Naive thymus-derived CD8-positive, alpha-beta T cell (primary cell): ENCODE measurements around the gene GPR62. TPM values are rescaled to one million over a fixed set of nuclear protein-coding genes. Genes with fewer than 3 reads are reported as not detected.

Source experiments
- ATAC-seq, 2 donors: fragments of 150-1000 bp; cut with Tn5 transposase in 1 of 2; sonication (Bioruptor Pico), chemical (Tn5 transposase) in 1 of 2; 1 replicate in 1 of 2; 2 replicates in 1 of 2; pipeline ENCODE4 v1.10.0; 2021; ENCODE audit warnings: mild to moderate bottlenecking in 2 of 2, moderate library complexity in 2 of 2
- POLR2A ChIA-PET: fragments of 350-600 bp; sonication (Branson Sonifier 250); formaldehyde crosslinking; loops from one replicate; lab custom pipeline; 2021; ENCODE audit warnings: antibody characterized with exemption; lab: Charles Lee
- DNase-seq, 10 donors: peaks; one replicate each; pipeline versions ENCODE4 v3.0.0 to v3.0.0-alpha.2; 2020 to 2022
- H3K27ac Mint-ChIP-seq, 10 donors: one replicate each; pipeline ENCODE4 v1.8.0; 2020 to 2022; ENCODE audit warnings: mild to moderate bottlenecking in 10 of 10, mixed read lengths in 10 of 10, moderate library complexity in 4 of 10, inconsistent platforms in 1 of 10
- H3K27me3 Mint-ChIP-seq, 5 donors: one replicate each; pipeline ENCODE4 v1.8.0; 2021 to 2022; ENCODE audit warnings: mixed read lengths in 5 of 5
- H3K36me3 Mint-ChIP-seq, 3 donors: one replicate each; pipeline ENCODE4 v1.8.0; 2020 to 2022; ENCODE audit warnings: mixed read lengths in 3 of 3, mild to moderate bottlenecking in 2 of 3, inconsistent platforms in 1 of 3
- H3K4me1 Mint-ChIP-seq, 4 donors: one replicate each; pipeline ENCODE4 v1.8.0; 2021 to 2022; ENCODE audit warnings: mixed read lengths in 4 of 4
- H3K4me3 Mint-ChIP-seq, 10 donors: one replicate each; pipeline ENCODE4 v1.8.0; 2020 to 2022; ENCODE audit warnings: mild to moderate bottlenecking in 10 of 10, mixed read lengths in 10 of 10, moderate library complexity in 6 of 10, inconsistent platforms in 1 of 10
- H3K9me3 Mint-ChIP-seq, 9 donors: one replicate each; pipeline ENCODE4 v1.8.0; 2020 to 2022; ENCODE audit warnings: mixed read lengths in 9 of 9, mild to moderate bottlenecking in 3 of 9, inconsistent platforms in 1 of 9, moderate library complexity in 1 of 9
- polyA plus RNA-seq, 3 donors: library from polyadenylated mRNA; unstranded; fragments of 300-500 nt; fragmentation: Illumina TruSeq; gene quantifications; one replicate each; pipeline ENCODE4 v1.2.3, GENCODE V29; 2021
- total RNA-seq, 8 experiments: library from RNA in 2 of 8; stranded (reverse) in 2 of 8; gene quantifications; one replicate each; pipeline ENCODE4 v1.2.3 and lab custom pipeline; 2021 to 2026

Gene GPR62
- total and polyA plus RNA-seq, 5 experiments from 2014 or later = not detected

DNA sequence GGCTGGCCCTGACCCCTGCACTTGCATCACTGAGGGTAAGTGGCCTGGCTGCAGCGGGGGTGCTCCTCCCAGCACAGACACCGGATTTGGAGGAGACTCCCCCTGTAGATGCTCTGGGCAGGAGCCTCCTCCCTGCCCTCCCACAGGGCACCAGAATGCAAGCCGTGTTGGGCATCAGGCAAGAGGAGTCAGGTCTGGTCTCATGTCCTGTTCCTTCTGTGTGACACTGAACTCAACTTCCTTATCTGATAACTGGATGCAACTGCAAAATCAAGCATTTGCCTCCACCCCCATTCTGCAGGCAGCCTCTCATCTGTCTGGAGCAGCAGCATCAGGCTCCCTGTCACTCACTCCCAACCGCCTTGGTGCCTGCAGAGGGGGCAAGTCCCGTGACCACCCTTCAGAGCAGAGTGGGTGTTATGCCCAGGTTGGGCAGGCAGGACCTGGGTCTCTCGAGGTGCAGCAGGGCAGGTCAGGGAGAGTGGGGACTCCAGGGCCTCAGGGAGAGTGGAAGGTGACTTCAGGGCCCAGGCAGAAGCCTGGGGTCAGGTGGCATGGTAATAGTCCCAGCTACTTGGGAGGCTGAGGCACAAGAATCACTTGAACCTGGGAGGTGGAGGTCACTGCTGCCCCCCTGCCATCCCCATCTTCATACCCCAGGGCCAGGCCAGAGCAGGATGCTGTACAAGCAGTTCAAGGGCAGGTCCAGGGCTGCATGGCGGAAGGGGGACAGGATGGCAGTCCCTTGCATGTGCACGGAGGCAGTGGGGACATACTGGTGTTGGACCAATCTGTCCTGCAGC, 51.0 kb downstream of the GPR62 start:
- ATAC-seq (no peak), DNase-seq (no peak)
- no peak overlapping the region for H3K4me3 Mint-ChIP-seq
- no peaks in the 10 kb centered on the region for H3K9me3 Mint-ChIP-seq
- H3K27me3 Mint-ChIP-seq = no peaks in the 10 kb centered on the region
- POLR2A ChIA-PET = interaction anchor here (1.1 to 1.4 kb wide), 4 partner anchors 10 to 63 kb away, joined by 3 to 6 read pairs (median 4); partner anchors contain the start of genes DUSP7 and RPL29
- H3K4me1 Mint-ChIP-seq = peaks cover 6 to 13% (median 12%) of the 10 kb centered on the region in 4 donors
- H3K27ac Mint-ChIP-seq = peak overlapping the region in 1 of 10 donors; percentile 14
- no peaks in the 10 kb centered on the region for H3K36me3 Mint-ChIP-seq

DNA sequence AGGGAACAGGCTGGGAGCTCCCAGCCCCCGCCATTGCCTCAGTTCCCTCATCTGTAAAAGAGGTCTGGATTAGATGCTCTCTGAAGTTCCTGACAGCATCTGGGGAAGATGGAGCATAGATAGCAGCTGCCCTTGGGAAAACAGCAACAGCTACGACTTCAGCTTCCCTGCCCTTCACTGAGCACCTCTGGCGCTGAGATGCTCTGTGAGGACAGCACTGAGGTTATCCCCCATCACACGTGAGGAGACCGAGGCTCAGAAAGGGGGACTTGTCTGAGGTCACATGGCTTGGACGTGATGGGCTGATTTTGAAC, 51.6 kb downstream of the GPR62 start:
- Mint-ChIP-seq H3K27ac (no peak overlapping the region), H3K27me3 (no peaks in the 10 kb centered on the region), H3K4me1 (peaks cover 3 to 13% (median 9%) of the 10 kb centered on the region in 4 donors), H3K36me3 (no peaks in the 10 kb centered on the region), H3K9me3 (no peaks in the 10 kb centered on the region), H3K4me3 (no peak overlapping the region)
- ATAC-seq (no peak), DNase-seq (no peak)
- POLR2A ChIA-PET = interaction anchor here (1.1 kb wide), 1 partner anchor 48 kb away, joined by 4 read pairs; no protein-coding TSS in a partner anchor

Other genes with a start within 250 kb of the GPR62 start
- gene GRM2, start 248.3 kb upstream of the GPR62 start, total RNA-seq = 1 to 10 TPM; 2.9 to 5.0 TPM
- gene GRM2, start 248.3 kb upstream of the GPR62 start, polyA plus RNA-seq = under 1 TPM in 1 of 3 donors, not detected in 2; 0.09 TPM
- gene IQCF6, start 176.1 kb upstream of the GPR62 start, total RNA-seq = not detected
- not detected for gene IQCF6, start 176.1 kb upstream of the GPR62 start, polyA plus RNA-seq
- not detected for gene IQCF2, start 93.8 kb upstream of the GPR62 start, total RNA-seq
- not detected for gene IQCF2, start 93.8 kb upstream of the GPR62 start, polyA plus RNA-seq
- not detected for gene IQCF5, start 79.8 kb upstream of the GPR62 start, total RNA-seq
- not detected for gene IQCF5, start 79.8 kb upstream of the GPR62 start, polyA plus RNA-seq
- not detected for gene IQCF1, start 52.0 kb upstream of the GPR62 start, total RNA-seq
- gene IQCF1, start 52.0 kb upstream of the GPR62 start, polyA plus RNA-seq = not detected
- 10 to 100 TPM; 15.9 to 16.5 TPM for gene RRP9, start 13.5 kb upstream of the GPR62 start, total RNA-seq
- gene RRP9, start 13.5 kb upstream of the GPR62 start, polyA plus RNA-seq = 10 to 100 TPM; 18.1 to 29.6 (median 19.6) TPM
- 10 to 100 TPM in 1 of 2 experiments, 1 to 10 TPM in 1; 9.7 to 11.7 TPM for gene PARP3, start 13.0 kb upstream of the GPR62 start, total RNA-seq
- 1 to 10 TPM; 4.6 to 9.0 (median 5.5) TPM for gene PARP3, start 13.0 kb upstream of the GPR62 start, polyA plus RNA-seq
- gene PCBP4, start 12.1 kb downstream of the GPR62 start, total RNA-seq = 1 to 10 TPM; 8.3 to 9.4 TPM
- gene PCBP4, start 12.1 kb downstream of the GPR62 start, polyA plus RNA-seq = 10 to 100 TPM in 1 of 3 donors, 1 to 10 TPM in 2; 2.4 to 10.9 (median 5.3) TPM
- 10 to 100 TPM; 56.4 to 60.4 TPM for gene ABHD14B, start 18.7 kb downstream of the GPR62 start, total RNA-seq
- 10 to 100 TPM; 69.3 to 84.6 (median 73.2) TPM for gene ABHD14B, start 18.7 kb downstream of the GPR62 start, polyA plus RNA-seq
- 10 to 100 TPM; 17.7 to 22.1 TPM for gene ABHD14A, start 19.7 kb downstream of the GPR62 start, total RNA-seq
- 100 to 1,000 TPM in 1 of 3 donors, 10 to 100 TPM in 2; 94.6 to 100 (median 94.9) TPM for gene ABHD14A, start 19.7 kb downstream of the GPR62 start, polyA plus RNA-seq
- gene ACY1, start 28.2 kb downstream of the GPR62 start, total RNA-seq = 10 to 100 TPM; 14.1 to 15.8 TPM
- gene ACY1, start 28.2 kb downstream of the GPR62 start, polyA plus RNA-seq = 10 to 100 TPM; 18.5 to 28.5 (median 18.6) TPM
- gene RPL29, start 40.5 kb downstream of the GPR62 start, total RNA-seq = 1,000 to 10,000 TPM; 1,232 to 1,277 TPM
- 1,000 to 10,000 TPM; 1,632 to 1,741 (median 1,693) TPM for gene RPL29, start 40.5 kb downstream of the GPR62 start, polyA plus RNA-seq
- 10 to 100 TPM; 28.6 to 29.0 TPM for gene DUSP7, start 101.2 kb downstream of the GPR62 start, total RNA-seq
- gene DUSP7, start 101.2 kb downstream of the GPR62 start, polyA plus RNA-seq = 1 to 10 TPM; 1.8 to 4.6 (median 2.2) TPM
- 1 to 10 TPM; 1.2 to 1.9 TPM for gene POC1A, start 199.0 kb downstream of the GPR62 start, total RNA-seq
- gene POC1A, start 199.0 kb downstream of the GPR62 start, polyA plus RNA-seq = 1 to 10 TPM in 1 of 3 donors, under 1 TPM in 2; 0.28 to 1.1 (median 0.66) TPM
- gene ALAS1, start 242.8 kb downstream of the GPR62 start, total RNA-seq = 10 to 100 TPM; 16.2 to 18.8 TPM
- 10 to 100 TPM; 14.7 to 28.9 (median 18.5) TPM for gene ALAS1, start 242.8 kb downstream of the GPR62 start, polyA plus RNA-seq